ENCODE results near the gene ACP2. TPM values are rescaled to one million over a fixed set of nuclear protein-coding genes. Genes with fewer than 3 reads are reported as not detected.

ACP2 gene
- total RNA-seq, 4 donors from 2014 or later: 21.0 to 46.0 (median 32.0) TPM

DNA sequence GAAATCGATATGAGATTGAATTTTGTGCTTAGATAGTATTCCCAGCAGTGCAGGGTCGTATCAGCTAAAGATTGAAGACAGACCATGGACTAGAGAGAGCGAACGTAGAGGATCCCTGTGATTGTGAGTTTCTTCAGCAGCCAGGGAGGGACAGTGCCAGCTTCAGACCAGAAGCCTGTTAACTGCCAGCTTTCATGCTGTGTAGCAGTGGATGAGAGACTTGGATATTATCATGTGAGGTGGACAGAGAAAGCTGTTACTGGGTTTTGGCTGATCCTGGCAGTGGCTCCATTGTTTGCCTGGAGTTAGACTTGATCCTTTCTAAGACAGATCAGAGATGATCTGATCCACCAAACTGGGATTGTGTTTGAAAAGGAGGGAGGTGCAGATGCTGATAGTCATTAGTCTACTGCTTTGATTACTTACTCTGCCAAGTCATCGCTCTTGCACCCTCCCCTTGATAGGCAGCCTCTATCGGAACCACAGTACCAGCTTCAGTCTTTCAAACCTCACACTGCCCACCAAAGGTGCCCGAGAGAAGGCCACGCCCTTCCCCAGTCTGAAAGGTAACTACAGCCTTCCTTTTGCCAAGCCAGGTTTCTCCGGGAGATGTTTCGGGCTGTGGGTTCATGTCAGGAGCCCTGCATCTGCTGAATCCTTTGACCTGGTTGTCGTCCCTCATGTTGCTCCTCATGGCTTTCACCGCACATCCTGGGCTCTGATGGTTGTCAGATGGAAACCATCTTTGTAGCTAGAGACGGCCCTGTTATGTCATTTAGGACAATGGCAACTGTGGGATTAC is 37.6 kb upstream of the ACP2 start:
- H3K27ac ChIP-seq: no peak overlapping the region
- H3K4me1 ChIP-seq: no peaks in the 10 kb centered on the region
- H3K4me3 ChIP-seq: no peak overlapping the region
- no peaks in the 10 kb centered on the region for H3K9me3 ChIP-seq
- 89 to 98% methylated on average over 9 to 11 of the region's 13 CpGs for WGBS, 2 donors (ENCODE audit: low coverage in 1 of 2)
- no peak for TF ChIP-seq EP300 (IDR thresholded peaks at IDR 0.05)
- no peak for TF ChIP-seq CTCF (IDR thresholded peaks at IDR 0.05)
- no peak for TF ChIP-seq POLR2AphosphoS5 (IDR thresholded peaks at IDR 0.05)
- no peak for TF ChIP-seq POLR2A (IDR thresholded peaks at IDR 0.05)
- ATAC-seq: no peak
- H3K27me3 ChIP-seq: no peaks in the 10 kb centered on the region
- peaks cover 0 to 100% of the 10 kb centered on the region in 2 donors for H3K36me3 ChIP-seq

DNA sequence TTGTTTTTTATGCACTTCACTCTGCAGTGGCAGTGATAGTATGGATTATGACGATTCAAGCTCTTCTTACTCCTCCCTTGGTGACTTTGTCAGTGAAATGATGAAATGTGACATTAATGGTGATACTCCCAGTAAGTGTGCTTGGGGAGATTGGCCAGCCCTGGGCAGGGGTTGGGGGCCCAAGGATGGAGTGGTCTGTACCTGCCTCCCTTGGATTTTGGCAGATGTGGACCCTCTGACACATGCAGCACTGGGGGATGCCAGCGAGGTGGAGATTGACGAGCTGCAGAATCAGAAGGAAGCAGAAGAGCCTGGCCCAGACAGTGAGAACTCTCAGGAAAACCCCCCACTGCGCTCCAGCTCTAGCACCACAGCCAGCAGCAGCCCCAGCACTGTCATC is 35.5 kb upstream of the ACP2 start:
- 87 to 90% methylated on average over 2 to 4 of the region's 4 CpGs for WGBS, 2 donors (ENCODE audit: low coverage in 1 of 2)
- no peak for ATAC-seq
- TF ChIP-seq POLR2A (IDR thresholded peaks at IDR 0.05): no peak
- TF ChIP-seq CTCF (IDR thresholded peaks at IDR 0.05): no peak
- TF ChIP-seq POLR2AphosphoS5 (IDR thresholded peaks at IDR 0.05): no peak
- TF ChIP-seq EP300 (IDR thresholded peaks at IDR 0.05): no peak

DNA sequence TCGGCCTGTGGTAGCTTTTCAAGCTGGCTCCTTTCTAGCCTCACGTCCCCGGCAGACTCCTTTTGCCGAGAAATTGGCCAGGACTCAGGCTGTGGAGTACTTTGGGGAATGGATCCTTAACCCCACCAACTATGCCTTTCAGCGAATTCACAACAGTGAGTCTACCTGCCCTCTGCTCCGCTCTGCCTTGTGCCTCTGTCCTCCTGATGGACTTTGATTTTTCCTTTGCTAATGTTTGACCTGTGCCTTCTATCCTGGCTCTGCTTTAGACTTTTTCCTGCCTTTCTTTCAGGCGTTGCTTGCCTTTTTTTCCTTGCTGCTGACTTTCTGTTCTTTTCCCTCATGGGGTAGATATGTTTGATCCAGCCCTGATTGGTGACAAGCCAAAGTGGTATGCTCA is 33.8 kb upstream of the ACP2 start:
- TF ChIP-seq EP300 (IDR thresholded peaks at IDR 0.05) (no peak), POLR2AphosphoS5 (IDR thresholded peaks at IDR 0.05) (no peak), POLR2A (IDR thresholded peaks at IDR 0.05) (no peak), CTCF (IDR thresholded peaks at IDR 0.05) (no peak)
- H3K27me3 ChIP-seq: no peaks in the 10 kb centered on the region
- no peak for ATAC-seq
- no peaks in the 10 kb centered on the region for H3K4me1 ChIP-seq
- H3K9me3 ChIP-seq: no peaks in the 10 kb centered on the region
- H3K27ac ChIP-seq: no peak overlapping the region
- no peak overlapping the region for H3K4me3 ChIP-seq
- 89 to 93% methylated on average over 5 to 7 of the region's 7 CpGs for WGBS, 2 donors (ENCODE audit: low coverage in 1 of 2)
- H3K36me3 ChIP-seq: peaks cover 0 to 100% of the 10 kb centered on the region in 2 donors

More for the DNA sequence above, 35.5 kb upstream of the ACP2 start:
- Histone ChIP-seq H3K27ac (no peak overlapping the region), H3K9me3 (no peaks in the 10 kb centered on the region), H3K27me3 (no peaks in the 10 kb centered on the region), H3K4me1 (no peaks in the 10 kb centered on the region), H3K4me3 (no peak overlapping the region), H3K36me3 (peaks cover 0 to 100% of the 10 kb centered on the region in 2 donors)

DNA sequence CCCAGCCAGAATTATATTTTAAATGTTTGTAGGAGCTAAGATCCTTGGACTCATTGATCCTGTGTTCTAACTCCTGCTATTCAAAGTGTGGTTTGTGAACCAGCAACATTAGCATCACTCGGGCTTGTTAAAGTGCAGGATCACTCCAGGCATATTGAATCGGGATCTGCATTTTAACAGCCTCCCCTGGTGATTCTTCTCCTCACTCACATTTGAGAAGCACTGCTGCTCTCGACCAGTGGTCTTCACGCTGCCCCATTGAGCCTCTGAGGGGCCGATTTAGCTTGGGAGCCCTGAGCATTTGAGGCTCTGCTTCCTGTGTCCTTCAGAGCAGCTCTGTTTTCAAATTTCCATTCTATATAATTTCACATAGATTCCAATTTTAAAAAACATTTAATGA is 32.2 kb upstream of the ACP2 start:
- Histone ChIP-seq H3K36me3 (peaks cover 0 to 100% of the 10 kb centered on the region in 2 donors), H3K27me3 (no peaks in the 10 kb centered on the region), H3K27ac (no peak overlapping the region), H3K9me3 (no peaks in the 10 kb centered on the region), H3K4me3 (no peak overlapping the region), H3K4me1 (peaks cover 0 to 4% (median 0%) of the 10 kb centered on the region in 3 donors)
- 59 to 81% methylated on average over 3 to 5 of the region's 5 CpGs for WGBS, 2 donors (ENCODE audit: low coverage in 1 of 2)
- ATAC-seq: no peak
- no peak for TF ChIP-seq POLR2A (IDR thresholded peaks at IDR 0.05)
- no peak for TF ChIP-seq POLR2AphosphoS5 (IDR thresholded peaks at IDR 0.05)
- no peak for TF ChIP-seq CTCF (IDR thresholded peaks at IDR 0.05)
- no peak for TF ChIP-seq EP300 (IDR thresholded peaks at IDR 0.05)

- TF ChIP-seq POLR2A (IDR thresholded peaks at IDR 0.05) (no peak), CTCF (IDR thresholded peaks at IDR 0.05) (no peak), EP300 (IDR thresholded peaks at IDR 0.05) (no peak), POLR2AphosphoS5 (IDR thresholded peaks at IDR 0.05) (no peak)
- no peak for ATAC-seq
- Histone ChIP-seq H3K27me3 (no peaks in the 10 kb centered on the region), H3K27ac (no peak overlapping the region), H3K4me3 (no peak overlapping the region), H3K9me3 (no peaks in the 10 kb centered on the region), H3K36me3 (peaks cover 2 to 100% of the 10 kb centered on the region in 2 donors), H3K4me1 (peaks cover 0 to 4% (median 0%) of the 10 kb centered on the region in 3 donors)
These were observed 31.5 kb upstream of the ACP2 start for GRCh38 chr11:47280099-47280498.
